SIG-M5 treated with dmso at 0.1 percent for 504 hours (cell line): ENCODE results near the gene CAMTA1.

Source experiments
- DNase-seq: peaks from one replicate; lab custom pipeline; 2025; ENCODE audit not compliant: unreplicated experiment; lab: John Stamatoyannopoulos, UW

Gene CAMTA1

GRCh38 chr1:7436056-7437005 is 651.1 kb downstream of the CAMTA1 start:
- DNase-seq, result no peak

DNA sequence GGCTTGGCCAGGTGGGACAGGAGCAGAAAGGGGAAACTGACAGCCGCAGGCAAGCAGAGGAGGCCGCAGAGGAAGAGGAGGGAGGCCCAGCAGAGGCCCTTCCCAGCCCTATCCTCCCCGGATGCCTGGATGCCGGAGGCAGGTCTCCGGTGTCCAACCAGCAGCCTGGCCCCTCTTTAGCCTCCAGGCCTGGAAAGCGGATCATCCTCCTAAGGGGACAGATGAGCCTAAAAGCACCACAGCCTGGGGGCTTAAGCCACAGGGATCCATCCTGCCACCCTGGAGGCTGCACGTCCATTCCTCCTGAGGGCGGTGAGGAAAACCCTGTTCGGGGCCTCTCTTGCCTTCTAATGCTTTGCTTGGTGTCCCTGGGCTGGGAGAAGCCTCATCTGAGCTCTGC is 651.8 kb downstream of the CAMTA1 start:
- DNase-seq, result no peak

- DNase-seq, result no peak
These were observed 652.5 kb downstream of the CAMTA1 start for GRCh38 chr1:7437608-7438395.

DNA sequence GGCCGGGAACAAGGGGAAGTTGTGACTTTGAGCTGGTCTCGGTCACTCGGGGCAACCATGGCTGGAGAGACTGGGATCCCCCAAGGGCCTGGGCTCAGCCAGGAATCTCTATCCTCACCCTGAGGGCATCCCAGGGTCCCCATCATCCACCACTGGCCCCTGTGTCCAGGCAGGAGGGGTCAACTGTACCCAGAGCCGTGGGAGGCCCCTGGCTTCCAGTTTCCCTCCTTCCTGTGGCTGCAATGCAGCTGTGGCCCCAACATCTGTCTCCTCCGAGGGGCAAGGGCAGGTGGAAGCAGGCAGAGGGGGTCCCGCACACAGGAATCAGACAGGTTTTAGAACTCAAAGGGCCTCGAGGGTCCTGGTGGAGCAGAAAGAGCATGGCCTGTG is 653.1 kb downstream of the CAMTA1 start:
- DNase-seq, result no peak

GRCh38 chr1:7438921-7439655 is 653.8 kb downstream of the CAMTA1 start:
- DNase-seq, result no peak

GRCh38 chr1:7440154-7440553 is 654.9 kb downstream of the CAMTA1 start:
- no peak for DNase-seq

DNA sequence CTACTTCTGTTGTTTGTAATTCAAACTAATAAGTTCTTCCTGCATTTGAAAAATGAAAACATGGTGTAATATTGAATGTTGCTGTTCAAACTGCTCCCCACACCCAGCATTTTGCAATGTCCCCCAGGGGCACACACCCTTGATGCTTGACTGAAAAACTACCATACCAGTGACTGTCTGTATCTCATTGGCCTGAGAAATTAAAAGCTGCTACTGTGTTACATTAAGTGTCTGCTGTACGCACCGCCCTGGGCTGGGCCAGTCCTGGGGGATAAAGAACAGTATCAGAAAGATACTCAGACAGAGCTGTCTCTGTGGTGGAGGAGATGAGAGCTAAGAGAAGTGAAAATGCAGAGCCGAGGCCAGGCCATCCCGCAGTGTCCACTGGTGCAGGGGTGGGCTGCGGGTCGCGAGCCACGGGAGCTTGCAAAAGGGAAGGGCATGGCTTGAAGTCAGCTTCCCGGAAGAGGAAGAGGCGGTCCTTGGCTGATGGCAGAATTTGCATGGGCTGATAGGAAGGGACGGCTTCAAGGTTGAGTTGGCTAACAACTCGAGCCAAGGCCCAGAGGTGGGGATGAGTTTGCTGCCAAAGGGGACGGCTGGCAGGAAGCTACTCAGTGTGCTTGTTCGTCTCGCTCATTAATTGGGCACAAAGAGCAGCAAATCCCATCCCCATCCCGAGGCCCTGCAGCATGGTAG is 656.0 kb downstream of the CAMTA1 start:
- DNase-seq, result no peak

GRCh38 chr1:7442036-7442435 is 656.8 kb downstream of the CAMTA1 start:
- DNase-seq, result no peak

- no peak for DNase-seq
These were observed 657.7 kb downstream of the CAMTA1 start for GRCh38 chr1:7442918-7443317.

- no peak for DNase-seq
These were observed 659.1 kb downstream of the CAMTA1 start for GRCh38 chr1:7444363-7444762.

GRCh38 chr1:7447093-7447492 is 661.8 kb downstream of the CAMTA1 start:
- DNase-seq, result no peak

DNA sequence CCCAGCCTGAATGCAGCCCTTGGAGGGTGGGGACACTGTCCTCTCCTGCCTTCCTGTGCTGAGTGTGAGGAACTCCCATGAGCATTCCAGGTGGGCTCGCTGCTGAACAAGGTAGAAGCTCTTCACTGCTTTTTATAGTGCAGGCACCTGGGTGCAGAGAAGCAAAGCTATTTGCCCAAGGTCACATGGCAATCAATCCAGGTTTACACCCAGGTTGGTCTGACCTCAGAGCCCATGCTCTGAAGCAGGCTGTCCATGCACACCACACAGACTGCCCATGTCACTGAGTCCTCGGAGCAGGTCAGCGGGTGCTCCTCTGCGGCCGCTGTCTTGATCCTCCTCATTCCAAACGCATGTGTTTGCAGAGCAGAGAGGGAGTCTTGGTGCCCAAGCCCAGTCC is 662.5 kb downstream of the CAMTA1 start:
- DNase-seq, result no peak

DNA sequence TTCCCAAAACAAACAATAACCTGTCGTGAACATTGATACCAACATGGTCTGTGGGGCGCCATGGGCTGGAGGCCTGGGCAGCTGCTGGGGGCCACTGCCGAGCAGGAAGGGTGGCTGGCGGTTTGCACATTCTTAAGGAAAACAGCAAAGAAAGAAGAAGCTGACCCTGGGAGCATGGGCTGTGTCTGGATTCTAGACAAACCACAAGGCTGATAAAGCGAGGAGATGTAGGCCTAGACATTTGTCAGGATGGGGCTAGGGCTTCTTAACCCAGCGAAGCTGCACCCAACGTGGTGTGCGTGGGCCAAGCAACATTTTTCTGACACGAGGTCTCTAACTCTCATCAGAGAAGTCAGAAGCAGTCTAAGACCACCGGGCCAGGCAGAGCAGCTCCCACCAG is 663.7 kb downstream of the CAMTA1 start:
- no peak for DNase-seq

GRCh38 chr1:7449750-7450149 is 664.5 kb downstream of the CAMTA1 start:
- DNase-seq, result no peak

DNA sequence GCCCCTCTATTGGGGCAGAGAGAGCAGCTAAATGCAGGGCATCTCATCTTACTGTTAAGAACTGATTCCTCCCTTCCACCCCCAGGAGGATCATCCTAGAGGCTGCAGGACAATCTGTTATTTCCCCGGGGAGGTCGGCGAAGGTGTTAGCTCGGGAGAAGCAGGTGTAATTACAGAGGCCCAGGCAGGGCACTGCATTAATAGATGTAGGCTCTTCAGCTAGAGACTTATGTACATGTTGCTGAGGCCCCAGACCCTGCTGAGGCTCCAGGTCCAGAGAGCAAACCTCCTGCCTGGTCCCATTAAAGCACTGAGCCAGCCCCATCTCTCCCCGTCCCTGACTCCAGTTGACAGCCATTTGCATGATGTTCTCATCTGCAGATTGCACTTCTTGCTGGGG is 665.6 kb downstream of the CAMTA1 start:
- DNase-seq, result no peak

GRCh38 chr1:7453038-7453437 is 667.8 kb downstream of the CAMTA1 start:
- DNase-seq, result no peak

DNA sequence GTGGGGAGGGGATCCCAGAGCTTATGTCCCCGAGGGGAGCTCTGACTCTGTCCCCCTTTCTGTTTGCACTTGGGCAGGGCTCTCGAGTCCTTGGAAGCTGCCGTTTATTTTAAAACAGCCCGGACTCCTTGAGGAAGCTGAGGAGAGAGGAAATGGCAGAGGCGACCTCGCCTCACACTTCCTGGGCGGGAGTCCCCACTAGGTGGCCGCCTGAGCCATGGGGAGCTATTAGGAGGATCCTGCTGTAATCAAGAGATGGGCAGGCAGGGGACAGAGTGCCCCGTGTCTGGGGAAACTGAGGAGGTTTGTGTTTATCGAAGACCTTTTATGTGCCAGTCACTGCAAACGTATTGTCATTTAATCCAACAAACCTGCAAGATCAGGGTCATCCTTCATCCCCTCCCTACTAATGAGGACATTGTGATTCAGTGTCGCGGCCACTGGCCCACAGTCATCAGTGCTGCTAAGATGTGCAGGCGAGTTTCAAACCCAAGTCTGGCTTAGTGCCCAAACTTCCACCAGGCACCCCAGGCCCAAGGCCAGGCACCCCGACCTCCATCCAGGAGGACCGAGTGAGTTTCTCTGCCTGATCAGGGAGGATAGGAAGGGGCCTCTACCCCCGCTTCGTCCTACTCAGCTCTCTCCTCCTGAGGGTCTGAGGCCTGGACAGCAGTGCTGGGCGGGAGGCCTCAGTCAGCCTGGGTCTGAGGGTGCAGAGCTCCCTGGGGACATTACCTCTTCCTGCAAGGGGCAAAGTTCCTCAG is 669.0 kb downstream of the CAMTA1 start:
- no peak for DNase-seq

- no peak for DNase-seq
These were observed 669.9 kb downstream of the CAMTA1 start for GRCh38 chr1:7454895-7455784.
